Measurements from ENCODE around the gene ERO1A. TPM values are rescaled to one million over a fixed set of nuclear protein-coding genes. Genes with fewer than 3 reads are reported as not detected.

ERO1A gene
- total and polyA plus RNA-seq, 10 donors, result 8.5 to 79.7 (median 44.7) TPM

DNA sequence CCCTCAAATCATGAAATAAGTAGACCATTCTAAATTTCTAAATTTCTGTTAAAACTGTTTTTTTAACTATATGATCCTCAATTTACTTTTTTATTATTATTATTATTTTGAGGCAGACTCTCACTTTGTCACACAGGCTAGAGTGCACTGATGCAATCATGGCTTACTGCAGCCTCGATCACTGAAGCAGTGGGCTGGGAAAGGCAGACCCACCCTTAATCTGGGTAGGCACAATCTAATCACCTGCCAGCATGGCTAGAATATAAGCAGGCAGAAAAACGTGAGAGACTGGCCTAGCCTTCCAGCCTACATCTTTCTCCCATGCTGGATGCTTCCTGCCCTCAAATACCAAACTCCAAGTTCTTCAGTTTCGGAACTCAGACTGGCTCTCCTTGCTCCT is 2.3 kb downstream of the ERO1A start:
- no peak overlapping the region for H3K4me3 ChIP-seq
- no peaks in the 10 kb centered on the region for H3K36me3 ChIP-seq
- DNase-seq, result no peak
- intact Hi-C loops (cut with DNase I; ENCODE audit: low total_unique reads), result no loop called here
- no peak overlapping the region for H3K27ac ChIP-seq
- no peaks in the 10 kb centered on the region for H3K9me3 ChIP-seq
- TF ChIP-seq POLR2A (IDR thresholded peaks at IDR 0.05) (no peak), POLR2AphosphoS5 (IDR thresholded peaks at IDR 0.05) (no peak)
- TF ChIP-seq, protein P1, sequence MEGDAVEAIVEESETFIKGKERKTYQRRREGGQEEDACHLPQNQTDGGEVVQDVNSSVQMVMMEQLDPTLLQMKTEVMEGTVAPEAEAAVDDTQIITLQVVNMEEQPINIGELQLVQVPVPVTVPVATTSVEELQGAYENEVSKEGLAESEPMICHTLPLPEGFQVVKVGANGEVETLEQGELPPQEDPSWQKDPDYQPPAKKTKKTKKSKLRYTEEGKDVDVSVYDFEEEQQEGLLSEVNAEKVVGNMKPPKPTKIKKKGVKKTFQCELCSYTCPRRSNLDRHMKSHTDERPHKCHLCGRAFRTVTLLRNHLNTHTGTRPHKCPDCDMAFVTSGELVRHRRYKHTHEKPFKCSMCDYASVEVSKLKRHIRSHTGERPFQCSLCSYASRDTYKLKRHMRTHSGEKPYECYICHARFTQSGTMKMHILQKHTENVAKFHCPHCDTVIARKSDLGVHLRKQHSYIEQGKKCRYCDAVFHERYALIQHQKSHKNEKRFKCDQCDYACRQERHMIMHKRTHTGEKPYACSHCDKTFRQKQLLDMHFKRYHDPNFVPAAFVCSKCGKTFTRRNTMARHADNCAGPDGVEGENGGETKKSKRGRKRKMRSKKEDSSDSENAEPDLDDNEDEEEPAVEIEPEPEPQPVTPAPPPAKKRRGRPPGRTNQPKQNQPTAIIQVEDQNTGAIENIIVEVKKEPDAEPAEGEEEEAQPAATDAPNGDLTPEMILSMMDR (IDR thresholded peaks at IDR 0.05 in 8 of 11, conservative IDR thresholded peaks at IDR 0.05 in 3 of 11), result no peak
- H3K27me3 ChIP-seq (replicated peaks in 1 of 7), result no peaks in the 10 kb centered on the region
- 69 to 86% (median 77%) methylated on average over 3 of the region's 3 CpGs for WGBS, 5 donors
- peaks cover 3 to 80% (median 41%) of the 10 kb centered on the region in 6 donors for H3K4me1 ChIP-seq

DNA sequence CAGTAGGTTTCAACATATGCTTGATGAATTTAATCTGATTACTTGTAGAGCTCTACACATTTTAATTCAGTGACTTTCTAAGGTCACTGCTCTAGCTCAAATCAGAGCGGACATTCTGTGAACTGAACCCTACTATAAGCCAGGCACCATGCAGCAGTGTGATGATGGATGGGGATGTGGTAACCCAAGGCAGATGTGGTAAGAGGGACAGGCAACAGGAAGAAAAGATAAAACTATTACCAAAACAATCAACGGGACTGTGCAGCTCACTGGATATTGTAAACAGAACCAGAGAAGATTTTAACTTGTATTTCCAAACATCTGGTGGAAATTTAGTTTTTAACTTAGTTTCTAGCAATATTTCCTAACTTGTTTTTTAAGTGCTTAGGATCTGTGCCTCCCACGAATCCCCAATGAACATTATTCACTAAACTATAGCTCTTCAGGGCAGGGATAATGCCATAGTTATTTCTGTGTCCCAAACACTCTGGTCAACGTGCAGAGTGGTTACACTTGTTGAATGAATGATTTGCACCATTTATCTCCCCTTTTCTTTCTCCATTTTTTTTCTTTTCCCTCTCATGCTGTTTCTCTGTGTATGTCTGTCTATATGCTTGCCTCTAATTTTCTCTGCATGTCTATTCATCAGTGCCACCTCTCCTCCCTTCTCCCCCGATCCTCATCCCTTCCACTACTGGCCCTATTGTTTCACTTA is 3.0 kb downstream of the ERO1A start:
- H3K9me3 ChIP-seq, result no peaks in the 10 kb centered on the region
- peak overlapping the region in 2 of 8 donors; percentile 33 to 54 for H3K27ac ChIP-seq
- H3K27me3 ChIP-seq (replicated peaks in 1 of 7), result no peaks in the 10 kb centered on the region
- no peak overlapping the region for H3K4me3 ChIP-seq
- H3K36me3 ChIP-seq, result no peaks in the 10 kb centered on the region
- intact Hi-C loops (cut with DNase I; ENCODE audit: low total_unique reads), result no loop called here
- TF ChIP-seq POLR2AphosphoS5 (IDR thresholded peaks at IDR 0.05), result no peak
- TF ChIP-seq POLR2A (IDR thresholded peaks at IDR 0.05), result no peak
- TF ChIP-seq, protein P1 (IDR thresholded peaks at IDR 0.05 in 8 of 11, conservative IDR thresholded peaks at IDR 0.05 in 3 of 11), result no peak
- peaks cover 3 to 86% (median 42%) of the 10 kb centered on the region in 6 donors for H3K4me1 ChIP-seq
- no peak for DNase-seq
- WGBS, 5 donors, result 39 to 65% (median 48%) methylated on average over 5 of the region's 5 CpGs

DNA sequence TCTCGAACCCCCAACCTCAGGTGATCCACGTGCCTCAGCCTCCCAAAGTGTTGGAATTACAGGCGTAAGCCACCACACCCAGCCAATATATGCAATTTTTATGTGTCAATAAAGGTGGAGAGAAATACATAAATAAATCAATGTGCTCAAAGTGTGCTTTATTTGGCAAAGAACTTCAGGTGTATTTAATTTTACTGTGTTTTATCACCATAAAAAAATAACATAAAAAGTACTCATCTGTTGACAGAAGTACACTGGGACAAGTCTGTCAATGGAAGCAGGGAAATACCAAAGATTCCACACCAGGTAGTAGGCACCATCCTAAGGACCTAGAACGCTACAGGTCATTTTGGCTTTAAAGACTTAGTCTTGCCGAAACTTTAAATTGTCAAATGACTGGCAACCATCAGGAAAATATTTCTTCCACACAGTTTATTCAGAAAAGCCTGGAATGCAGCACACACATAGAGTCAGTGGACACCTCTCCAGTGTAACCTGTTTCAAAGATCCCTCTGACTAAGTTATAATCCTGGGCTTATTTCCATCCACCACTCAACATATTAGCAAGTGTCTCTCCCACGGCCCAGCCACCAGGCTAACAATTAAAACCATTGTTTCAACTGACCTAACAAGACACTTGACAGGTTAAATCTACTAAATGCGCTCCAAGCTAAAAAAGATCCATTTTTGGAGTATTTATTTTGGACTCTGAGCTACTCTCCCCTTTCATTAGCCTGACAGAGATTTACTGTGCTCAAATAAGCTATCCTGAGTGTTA is 4.2 kb downstream of the ERO1A start:
- Histone ChIP-seq H3K27ac (no peak overlapping the region), H3K4me3 (no peak overlapping the region), H3K27me3 (replicated peaks in 1 of 7) (no peaks in the 10 kb centered on the region), H3K4me1 (peaks cover 3 to 90% (median 40%) of the 10 kb centered on the region in 6 donors), H3K9me3 (no peaks in the 10 kb centered on the region), H3K36me3 (no peaks in the 10 kb centered on the region)
- 93 to 95% (median 94%) methylated on average over 7 of the region's 7 CpGs for WGBS, 5 donors
- no peak for DNase-seq
- intact Hi-C loops (cut with DNase I; ENCODE audit: low total_unique reads), result no loop called here
- TF ChIP-seq, protein P1 (IDR thresholded peaks at IDR 0.05 in 8 of 11, conservative IDR thresholded peaks at IDR 0.05 in 3 of 11), result no peak
- no peak for TF ChIP-seq POLR2AphosphoS5 (IDR thresholded peaks at IDR 0.05)
- TF ChIP-seq POLR2A (IDR thresholded peaks at IDR 0.05), result no peak

DNA sequence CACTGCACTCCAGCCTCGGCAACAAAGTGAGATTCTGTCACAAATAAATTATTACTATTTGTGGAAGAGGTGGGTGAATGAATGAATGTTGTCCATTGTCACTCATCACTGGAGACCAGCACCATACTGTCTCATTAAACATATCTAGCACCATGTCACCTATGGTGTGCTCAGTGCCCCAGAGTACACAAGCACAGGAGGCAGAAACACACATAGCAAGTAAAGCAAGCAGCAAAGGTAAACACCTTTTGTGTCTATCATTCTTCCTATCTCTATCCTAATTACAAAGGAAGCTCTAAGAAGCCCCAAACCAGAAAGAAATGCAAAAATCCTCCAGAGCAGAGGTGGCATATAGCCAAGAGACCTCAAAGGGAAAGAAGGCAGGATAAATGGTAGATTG is 9.2 kb downstream of the ERO1A start:
- DNase-seq, result no peak
- peaks cover 0 to 11% (median 9%) of the 10 kb centered on the region in 6 donors for H3K36me3 ChIP-seq
- TF ChIP-seq POLR2A (IDR thresholded peaks at IDR 0.05), result no peak
- no peak overlapping the region for H3K27ac ChIP-seq
- WGBS, 5 donors, result 85 to 100% (median 98%) methylated on average over 1 of the region's 1 CpG
- H3K4me3 ChIP-seq, result no peak overlapping the region
- H3K27me3 ChIP-seq (replicated peaks in 1 of 7), result no peaks in the 10 kb centered on the region
- intact Hi-C loops (cut with DNase I; ENCODE audit: low total_unique reads), result no loop called here
- H3K4me1 ChIP-seq, result peaks cover 0 to 76% (median 6%) of the 10 kb centered on the region in 6 donors
- no peaks in the 10 kb centered on the region for H3K9me3 ChIP-seq
